ENCODE results near the gene PLD3.

- TF ChIP-seq TAF1 (IDR thresholded peaks at IDR 0.05; ENCODE audit: borderline replicate concordance, low read depth, low read length) (no peak), POLR2A (IDR thresholded peaks at IDR 0.05; ENCODE audit: low read depth, low read length) (no peak)
Observed at GRCh38 chr19:40348961-40349507, 539 bp downstream of the PLD3 start.
